SK-N-MC (cell line): Measurements from ENCODE around the gene CACNA2D1.

Experiments
- EZH2 ChIP-seq: fragments of 200-600 bp; sonication (generic); IDR thresholded peaks from one replicate; pipeline ENCODE4 v1.6.1; 2017; ENCODE audit warnings: antibody characterized with exemption
- POLR2AphosphoS5 ChIP-seq: IDR thresholded peaks from 2 replicates; pipeline ENCODE4 v1.6.1; 2012; ENCODE audit warnings: mild to moderate bottlenecking, low read depth, low read length, borderline replicate concordance

GRCh38 chr7:82335001-82335400 lies 108.6 kb downstream of the CACNA2D1 start:
- TF ChIP-seq EZH2 (no peak), POLR2AphosphoS5 (no peak)
